Neural cell (in vitro differentiated cells): Measurements from ENCODE around the gene KRT14.

Source experiments
- EP300 ChIP-seq: fragments of 450-650 bp; conservative IDR thresholded peaks from 2 replicates; pipeline ENCODE4 v1.6.1; 2014; ENCODE audit warnings: antibody characterized with exemption, mild to moderate bottlenecking, moderate library complexity; ENCODE audit not compliant: poor library complexity, severe bottlenecking
- EZH2 ChIP-seq: fragments of 200-600, 300-800 bp; shearing (Covaris generic), sonication (generic); IDR thresholded peaks from 2 replicates; pipeline ENCODE4 v1.6.1; 2014; ENCODE audit warnings: antibody characterized with exemption, low read length, borderline replicate concordance, mild to moderate bottlenecking; ENCODE audit not compliant: insufficient read depth, poor library complexity, severe bottlenecking
- MXI1 ChIP-seq: fragments of 450-650 bp; conservative IDR thresholded peaks from 2 replicates; pipeline ENCODE4 v1.6.1; 2014; ENCODE audit warnings: antibody characterized with exemption, mild to moderate bottlenecking; ENCODE audit not compliant: poor library complexity, severe bottlenecking
- POLR2AphosphoS5 ChIP-seq: IDR thresholded peaks from 2 replicates; pipeline ENCODE4 v1.6.1; 2012
- RAD21 ChIP-seq: fragments of 450-650 bp; conservative IDR thresholded peaks from 2 replicates; pipeline ENCODE4 v1.6.1; 2014; ENCODE audit warnings: antibody characterized with exemption, mild to moderate bottlenecking, moderate library complexity
- SMC3 ChIP-seq: fragments of 450-650 bp; conservative IDR thresholded peaks from 2 replicates; pipeline ENCODE4 v1.6.1; 2014; ENCODE audit warnings: antibody characterized with exemption, mild to moderate bottlenecking, moderate library complexity; ENCODE audit not compliant: poor library complexity
- TAF1 ChIP-seq: IDR thresholded peaks from 2 replicates; pipeline ENCODE4 v1.6.1; 2012; ENCODE audit warnings: low read depth
- TF ChIP-seq, protein P1 (sequence below): fragments of 450-650 bp; IDR thresholded peaks from 2 replicates; pipeline ENCODE4 v1.5.1; 2014; ENCODE audit warnings: antibody characterized with exemption, mild to moderate bottlenecking, moderate library complexity; ENCODE audit not compliant: poor library complexity, severe bottlenecking
- TF ChIP-seq, protein P2 (sequence below): IDR thresholded peaks from 2 replicates; pipeline ENCODE4 v1.6.1; 2012; ENCODE audit warnings: borderline replicate concordance

DNA sequence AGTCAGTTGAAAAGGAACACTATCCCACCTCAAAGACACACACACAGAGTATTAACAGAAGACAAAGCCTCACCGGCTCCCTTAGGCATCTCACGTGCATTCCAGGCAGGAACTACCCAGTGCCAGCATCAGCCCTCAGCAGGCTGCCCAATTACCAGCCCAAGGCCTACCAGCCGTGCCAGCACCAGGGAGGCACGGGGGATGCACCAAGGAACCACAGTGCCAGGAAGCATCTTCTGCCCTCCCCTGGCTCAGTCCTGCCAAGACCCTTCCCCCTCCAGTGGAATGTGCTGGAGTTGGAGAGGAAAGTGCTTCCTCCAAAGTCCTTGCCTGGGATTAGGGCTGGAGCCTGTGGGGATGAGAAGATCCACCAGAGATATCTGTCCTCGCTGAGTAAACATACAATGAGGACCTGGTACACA is 47.6 kb downstream of the KRT14 start:
- TF ChIP-seq, protein P1, sequence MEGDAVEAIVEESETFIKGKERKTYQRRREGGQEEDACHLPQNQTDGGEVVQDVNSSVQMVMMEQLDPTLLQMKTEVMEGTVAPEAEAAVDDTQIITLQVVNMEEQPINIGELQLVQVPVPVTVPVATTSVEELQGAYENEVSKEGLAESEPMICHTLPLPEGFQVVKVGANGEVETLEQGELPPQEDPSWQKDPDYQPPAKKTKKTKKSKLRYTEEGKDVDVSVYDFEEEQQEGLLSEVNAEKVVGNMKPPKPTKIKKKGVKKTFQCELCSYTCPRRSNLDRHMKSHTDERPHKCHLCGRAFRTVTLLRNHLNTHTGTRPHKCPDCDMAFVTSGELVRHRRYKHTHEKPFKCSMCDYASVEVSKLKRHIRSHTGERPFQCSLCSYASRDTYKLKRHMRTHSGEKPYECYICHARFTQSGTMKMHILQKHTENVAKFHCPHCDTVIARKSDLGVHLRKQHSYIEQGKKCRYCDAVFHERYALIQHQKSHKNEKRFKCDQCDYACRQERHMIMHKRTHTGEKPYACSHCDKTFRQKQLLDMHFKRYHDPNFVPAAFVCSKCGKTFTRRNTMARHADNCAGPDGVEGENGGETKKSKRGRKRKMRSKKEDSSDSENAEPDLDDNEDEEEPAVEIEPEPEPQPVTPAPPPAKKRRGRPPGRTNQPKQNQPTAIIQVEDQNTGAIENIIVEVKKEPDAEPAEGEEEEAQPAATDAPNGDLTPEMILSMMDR: no peak
- TF ChIP-seq EZH2 (no peak), SMC3 (no peak), POLR2AphosphoS5 (no peak), EP300 (no peak), TAF1 (no peak), RAD21 (no peak), MXI1 (no peak)
- TF ChIP-seq, protein P2, sequence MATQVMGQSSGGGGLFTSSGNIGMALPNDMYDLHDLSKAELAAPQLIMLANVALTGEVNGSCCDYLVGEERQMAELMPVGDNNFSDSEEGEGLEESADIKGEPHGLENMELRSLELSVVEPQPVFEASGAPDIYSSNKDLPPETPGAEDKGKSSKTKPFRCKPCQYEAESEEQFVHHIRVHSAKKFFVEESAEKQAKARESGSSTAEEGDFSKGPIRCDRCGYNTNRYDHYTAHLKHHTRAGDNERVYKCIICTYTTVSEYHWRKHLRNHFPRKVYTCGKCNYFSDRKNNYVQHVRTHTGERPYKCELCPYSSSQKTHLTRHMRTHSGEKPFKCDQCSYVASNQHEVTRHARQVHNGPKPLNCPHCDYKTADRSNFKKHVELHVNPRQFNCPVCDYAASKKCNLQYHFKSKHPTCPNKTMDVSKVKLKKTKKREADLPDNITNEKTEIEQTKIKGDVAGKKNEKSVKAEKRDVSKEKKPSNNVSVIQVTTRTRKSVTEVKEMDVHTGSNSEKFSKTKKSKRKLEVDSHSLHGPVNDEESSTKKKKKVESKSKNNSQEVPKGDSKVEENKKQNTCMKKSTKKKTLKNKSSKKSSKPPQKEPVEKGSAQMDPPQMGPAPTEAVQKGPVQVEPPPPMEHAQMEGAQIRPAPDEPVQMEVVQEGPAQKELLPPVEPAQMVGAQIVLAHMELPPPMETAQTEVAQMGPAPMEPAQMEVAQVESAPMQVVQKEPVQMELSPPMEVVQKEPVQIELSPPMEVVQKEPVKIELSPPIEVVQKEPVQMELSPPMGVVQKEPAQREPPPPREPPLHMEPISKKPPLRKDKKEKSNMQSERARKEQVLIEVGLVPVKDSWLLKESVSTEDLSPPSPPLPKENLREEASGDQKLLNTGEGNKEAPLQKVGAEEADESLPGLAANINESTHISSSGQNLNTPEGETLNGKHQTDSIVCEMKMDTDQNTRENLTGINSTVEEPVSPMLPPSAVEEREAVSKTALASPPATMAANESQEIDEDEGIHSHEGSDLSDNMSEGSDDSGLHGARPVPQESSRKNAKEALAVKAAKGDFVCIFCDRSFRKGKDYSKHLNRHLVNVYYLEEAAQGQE: no peak
